CD14-positive monocyte (primary cell): ENCODE data around the gene SUN5. TPM values are rescaled to one million over a fixed set of nuclear protein-coding genes. Genes with fewer than 3 reads are reported as not detected.

Source experiments
- DNase-seq, 3 donors: peaks; one replicate each; pipeline ENCODE4 v3.0.0-alpha.2; 2011 to 2022
- H2AFZ ChIP-seq: 2 replicates; pipeline ENCODE4 v1.6.0; 2012; ENCODE audit warnings: mild to moderate bottlenecking, low read depth, low read length, inconsistent platforms; ENCODE audit not compliant: insufficient read depth, poor library complexity, severe bottlenecking
- H3K27ac ChIP-seq, 2 donors: 1 replicate in 1 of 2; 2 replicates in 1 of 2; pipeline ENCODE4 v1.5.1; 2012 to 2013; ENCODE audit warnings: low read length in 2 of 2, control low read depth in 1 of 2, inconsistent platforms in 1 of 2, low read depth in 1 of 2, mild to moderate bottlenecking in 1 of 2
- H3K27me3 ChIP-seq, 2 donors: one replicate each; pipeline versions ENCODE4 v1.6.0 to v1.6.1; 2011 to 2013; ENCODE audit warnings: low read length in 2 of 2; ENCODE audit not compliant: control insufficient read depth in 2 of 2, insufficient read depth in 2 of 2
- H3K36me3 ChIP-seq, 2 donors: replicated peaks in 1 of 2; 1 replicate in 1 of 2; 2 replicates in 1 of 2; pipeline versions ENCODE4 v1.5.1 to v1.6.1; 2012 to 2013; ENCODE audit warnings: low read length in 2 of 2, control low read depth in 1 of 2, inconsistent platforms in 1 of 2, mild to moderate bottlenecking in 1 of 2; ENCODE audit not compliant: insufficient read depth in 2 of 2, control insufficient read depth in 1 of 2
- H3K4me1 ChIP-seq, 2 donors: 1 replicate in 1 of 2; 2 replicates in 1 of 2; pipeline versions ENCODE4 v1.5.1 to v1.6.1; 2012 to 2013; ENCODE audit warnings: low read length in 2 of 2, control low read depth in 1 of 2, inconsistent platforms in 1 of 2, mild to moderate bottlenecking in 1 of 2, moderate library complexity in 1 of 2; ENCODE audit not compliant: insufficient read depth in 2 of 2, control insufficient read depth in 1 of 2
- H3K4me2 ChIP-seq: replicated peaks from 2 replicates; pipeline ENCODE3; 2012; ENCODE audit warnings: low read length, moderate library complexity, mild to moderate bottlenecking; ENCODE audit not compliant: poor library complexity, severe bottlenecking; ENCODE audit errors: extremely low read depth
- H3K4me3 ChIP-seq, 3 experiments: fragments of 200-600 bp in 1 of 3; sonication (generic) in 1 of 3; replicated peaks in 1 of 3; 1 replicate in 2 of 3; 2 replicates in 1 of 3; pipeline ENCODE4 v1.5.1; 2011 to 2013; ENCODE audit warnings: low read length in 3 of 3, mild to moderate bottlenecking in 3 of 3, control low read depth in 2 of 3, low read depth in 2 of 3, inconsistent platforms in 1 of 3, moderate library complexity in 1 of 3
- H3K79me2 ChIP-seq: 2 replicates; pipeline ENCODE4 v1.6.0; 2012; ENCODE audit warnings: mild to moderate bottlenecking, control low read depth, inconsistent platforms, low read length, moderate library complexity; ENCODE audit not compliant: insufficient read depth
- H3K9ac ChIP-seq: 2 replicates; pipeline ENCODE4 v1.6.0; 2017; ENCODE audit warnings: low read length, mild to moderate bottlenecking; ENCODE audit not compliant: insufficient read depth, poor library complexity, severe bottlenecking
- H3K9me3 ChIP-seq, 2 donors: replicated peaks in 1 of 2; 1 replicate in 1 of 2; 2 replicates in 1 of 2; pipeline versions ENCODE4 v1.5.1 to v1.6.1; 2012 to 2013; ENCODE audit warnings: low read length in 2 of 2, control low read depth in 1 of 2; ENCODE audit not compliant: control insufficient read depth in 1 of 2, insufficient read depth in 1 of 2
- H4K20me1 ChIP-seq: 2 replicates; pipeline ENCODE4 v1.6.0; 2012; ENCODE audit warnings: mild to moderate bottlenecking, low read length, control low read depth, moderate library complexity; ENCODE audit not compliant: insufficient read depth
- H3K27ac Mint-ChIP-seq, 7 donors: one replicate each; pipeline ENCODE4 v1.8.0; 2020; ENCODE audit warnings: mild to moderate bottlenecking in 7 of 7, mixed read lengths in 7 of 7, moderate library complexity in 6 of 7, inconsistent platforms in 2 of 7
- H3K27me3 Mint-ChIP-seq, 3 donors: one replicate each; pipeline ENCODE4 v1.8.0; 2021 to 2022; ENCODE audit warnings: low read depth in 3 of 3, mild to moderate bottlenecking in 3 of 3, mixed read lengths in 3 of 3, moderate library complexity in 3 of 3, inconsistent platforms in 1 of 3
- H3K36me3 Mint-ChIP-seq, 2 donors: one replicate each; pipeline ENCODE4 v1.8.0; 2020; ENCODE audit warnings: mixed read lengths in 2 of 2, inconsistent platforms in 1 of 2, mild to moderate bottlenecking in 1 of 2
- H3K4me1 Mint-ChIP-seq: one replicate; pipeline ENCODE4 v1.8.0; 2020; ENCODE audit warnings: mild to moderate bottlenecking, mixed read lengths
- H3K4me3 Mint-ChIP-seq, 2 donors: one replicate each; pipeline ENCODE4 v1.8.0; 2020; ENCODE audit warnings: mild to moderate bottlenecking in 2 of 2, mixed read lengths in 2 of 2, moderate library complexity in 1 of 2
- H3K9me3 Mint-ChIP-seq, 7 donors: one replicate each; pipeline ENCODE4 v1.8.0; 2020 to 2022; ENCODE audit warnings: mixed read lengths in 7 of 7, mild to moderate bottlenecking in 6 of 7, moderate library complexity in 6 of 7, inconsistent platforms in 2 of 7
- CTCF ChIP-seq: fragments of 200-600 bp; IDR thresholded peaks from one replicate; pipeline ENCODE4 v1.8.0; 2022; ENCODE audit warnings: antibody characterized with exemption, mild to moderate bottlenecking
- WGBS: methylation state at CpG from one replicate; pipeline ENCODE4 v1.1.5; 2013; ENCODE audit warnings: missing lambda C conversion rate; ENCODE audit not compliant: insufficient coverage; 5-methylcytosine and 5-hydroxymethylcytosine counted together
- intact Hi-C, 2 donors: fragments of 100-400 bp; cut with micrococcal nuclease; formaldehyde crosslinking; loops; one replicate each; pipeline versions ENCODE4 v1.15.0 to v1.15.1; 2023
- polyA plus RNA-seq, 3 donors: library from polyadenylated mRNA; depleted of rRNA in 1 of 3; unstranded in 2 of 3; stranded (reverse) in 1 of 3; fragments of 300-500 nt in 2 of 3; fragments of >200 nt in 1 of 3; fragmentation: Illumina TruSeq in 2 of 3; gene quantifications; 1 replicate in 2 of 3; 2 replicates in 1 of 3; pipeline ENCODE4 v1.2.3, GENCODE V29; 2012 to 2021

Gene SUN5
- polyA plus RNA-seq, 3 donors, result not detected

GRCh38 chr20:33008336-33009213 lies 4.3 kb upstream of the SUN5 start:
- WGBS, result 92% methylated on average over 22 of the region's 23 CpGs
- Mint-ChIP-seq H3K27ac (no peak overlapping the region), H3K4me1 (no peaks in the 10 kb centered on the region), H3K9me3 (peaks cover 0 to 7% (median 3%) of the 10 kb centered on the region in 7 donors), H3K36me3 (no peaks in the 10 kb centered on the region), H3K4me3 (no peak overlapping the region), H3K27me3 (peaks cover 0 to 4% (median 0%) of the 10 kb centered on the region in 3 donors)
- no peak overlapping the region for H2AFZ ChIP-seq
- H3K27me3 ChIP-seq, result no peaks in the 10 kb centered on the region
- no peaks in the 10 kb centered on the region for H4K20me1 ChIP-seq
- no peak overlapping the region for H3K27ac ChIP-seq
- intact Hi-C loops, result no loop called here
- no peaks in the 10 kb centered on the region for H3K79me2 ChIP-seq
- H3K4me3 ChIP-seq, result no peak overlapping the region
- H3K4me2 ChIP-seq, result no peak overlapping the region
- no peaks in the 10 kb centered on the region for H3K36me3 ChIP-seq
- H3K9me3 ChIP-seq, result no peaks in the 10 kb centered on the region
- H3K9ac ChIP-seq, result no peak overlapping the region
- TF ChIP-seq CTCF, result no peak
- no peaks in the 10 kb centered on the region for H3K4me1 ChIP-seq
- DNase-seq, result no peak

- Mint-ChIP-seq H3K4me3 (no peak within 1 kb of the TSS), H3K27ac (no peak within 1 kb of the TSS), H3K9me3 (peaks cover 0 to 7% (median 3%) of the 10 kb centered on the region in 7 donors), H3K36me3 (no peaks in the 10 kb centered on the region), H3K4me1 (no peaks in the 10 kb centered on the region), H3K27me3 (peaks cover 0 to 4% (median 3%) of the 10 kb centered on the region in 3 donors)
- Histone ChIP-seq H3K4me1 (no peaks in the 10 kb centered on the region), H3K27ac (no peak within 1 kb of the TSS), H3K9me3 (no peaks in the 10 kb centered on the region), H2AFZ (no peak within 1 kb of the TSS), H3K4me2 (no peak within 1 kb of the TSS), H3K4me3 (no peak within 1 kb of the TSS), H4K20me1 (no peaks in the 10 kb centered on the region), H3K36me3 (no peaks in the 10 kb centered on the region), H3K9ac (no peak within 1 kb of the TSS), H3K79me2 (no peaks in the 10 kb centered on the region), H3K27me3 (no peaks in the 10 kb centered on the region)
- intact Hi-C loops, result no loop called here
- TF ChIP-seq CTCF, result no peak
- WGBS, result 92% methylated on average over 9 of the region's 11 CpGs
- no peak for DNase-seq
Observed at GRCh38 chr20:33007376-33008335, 3.4 kb upstream of the SUN5 start, which contains the start of gene BPIFB2. BPIFB2 (plus strand) TSS chr20:33007704; CDS start chr20:33008575, 871 bp downstream.
